Endometrial microvascular endothelial cells (primary cell): Measurements from ENCODE around the gene MPHOSPH9. TPM values are rescaled to one million over a fixed set of nuclear protein-coding genes. Genes with fewer than 3 reads are reported as not detected.

Experiments used
- in situ Hi-C: cut with HindIII; loops from 2 replicates; pipeline ENCODE4 v1.10.0; 2017; ENCODE audit warnings: low sequenced_read_pairs, low pct_unique_long_range_greater_than_20kb; ENCODE audit errors: inconsistent ontology term
- total RNA-seq: library from RNA; depleted of rRNA; stranded (reverse); fragments of >200 nt; gene quantifications from one replicate; pipeline ENCODE4 v1.2.3, GENCODE V29; 2015; ENCODE audit errors: inconsistent ontology term

Gene MPHOSPH9
- total RNA-seq, 1 donor from 2014 or later = 49.4 TPM

DNA sequence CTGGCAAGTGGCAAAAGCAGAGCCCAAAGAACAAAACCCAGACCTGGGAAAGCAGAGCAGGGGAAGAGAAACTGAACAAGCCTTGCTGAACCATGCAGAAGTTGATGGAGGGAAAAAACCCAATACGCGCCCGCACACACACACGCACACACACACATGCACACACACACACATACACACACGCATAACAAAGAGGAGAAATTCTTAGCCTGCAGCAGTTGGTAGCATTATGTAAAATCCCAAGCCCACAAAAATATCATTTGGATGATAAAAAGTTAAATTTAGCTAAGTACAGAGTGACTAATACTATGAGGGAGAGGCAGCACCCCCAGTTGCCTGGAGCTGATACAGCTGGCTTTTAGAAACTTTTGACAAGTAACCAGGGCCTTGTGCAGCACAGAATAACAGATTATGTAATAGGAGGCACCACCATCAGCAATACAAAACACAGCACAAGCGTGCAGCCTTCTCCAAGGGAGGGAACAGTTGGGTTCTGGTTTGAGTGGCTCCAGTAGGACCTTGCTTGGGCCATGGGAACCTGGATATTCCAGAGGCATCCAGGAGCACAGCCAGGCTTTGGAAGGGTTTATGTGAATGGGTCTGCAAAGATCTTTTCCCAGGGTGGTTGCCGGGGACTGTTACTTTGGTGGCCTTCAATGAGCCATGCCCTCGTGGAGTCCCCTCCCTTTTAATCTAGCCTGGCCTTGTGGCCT, 117.4 kb downstream of the MPHOSPH9 start:
- in situ Hi-C loops = no loop called here

DNA sequence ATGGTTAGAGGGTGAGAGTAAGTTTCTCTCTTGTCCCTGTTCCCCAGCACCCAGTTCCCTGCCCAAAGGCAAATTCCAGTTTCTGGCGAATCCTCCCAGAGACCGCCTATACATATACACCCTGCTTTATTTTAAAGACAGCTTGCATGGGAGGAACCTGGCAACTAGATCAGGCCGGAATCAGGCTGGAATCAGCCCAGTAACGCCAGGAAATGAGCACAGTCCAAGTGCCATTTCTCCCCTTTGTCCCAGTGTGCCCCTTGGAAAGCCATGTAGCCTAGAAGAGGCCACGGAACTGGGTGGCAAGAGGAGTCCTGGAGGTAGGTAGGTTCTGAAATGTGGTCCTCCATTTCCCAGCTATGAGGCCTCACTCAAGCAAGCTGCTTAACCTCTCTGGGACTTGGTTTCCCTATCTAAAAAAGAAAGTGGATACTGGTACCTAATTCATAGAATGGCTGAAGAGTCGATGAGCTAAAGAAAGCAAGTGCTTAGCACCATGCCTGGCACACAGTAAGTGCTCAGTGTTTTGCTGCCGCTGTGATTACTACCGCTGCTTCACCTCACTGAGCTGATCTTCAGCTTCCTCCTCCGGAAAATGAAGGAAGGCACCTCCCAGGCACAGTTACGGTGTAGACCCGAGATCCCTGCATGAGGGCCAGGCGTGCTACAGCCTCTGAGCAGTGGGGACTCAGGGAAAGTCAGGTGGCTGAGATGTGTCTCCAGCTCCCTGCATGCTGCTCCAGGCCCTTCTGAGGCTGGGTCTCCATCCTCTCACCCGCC, 118.4 kb downstream of the MPHOSPH9 start:
- in situ Hi-C loops = no loop called here

DNA sequence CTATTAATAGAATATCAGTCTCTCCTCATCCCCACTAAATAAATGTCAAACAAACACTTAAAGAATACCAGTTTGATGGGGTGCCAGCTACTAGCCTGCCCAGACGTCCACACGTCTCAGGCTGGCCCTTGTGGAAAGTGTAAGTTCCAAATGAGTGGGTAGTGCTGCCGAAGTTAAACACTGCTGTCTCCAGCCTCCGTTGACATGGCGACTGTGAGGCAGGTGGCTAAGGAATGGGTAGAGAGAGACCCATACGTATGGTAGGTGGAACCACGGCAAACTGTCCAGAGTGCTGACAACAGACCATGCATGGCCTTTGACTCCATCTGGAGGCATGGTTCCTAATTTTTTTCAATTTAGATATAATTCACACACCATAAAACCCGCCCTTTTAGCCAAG, 119.9 kb downstream of the MPHOSPH9 start:
- in situ Hi-C loops = no loop called here

DNA sequence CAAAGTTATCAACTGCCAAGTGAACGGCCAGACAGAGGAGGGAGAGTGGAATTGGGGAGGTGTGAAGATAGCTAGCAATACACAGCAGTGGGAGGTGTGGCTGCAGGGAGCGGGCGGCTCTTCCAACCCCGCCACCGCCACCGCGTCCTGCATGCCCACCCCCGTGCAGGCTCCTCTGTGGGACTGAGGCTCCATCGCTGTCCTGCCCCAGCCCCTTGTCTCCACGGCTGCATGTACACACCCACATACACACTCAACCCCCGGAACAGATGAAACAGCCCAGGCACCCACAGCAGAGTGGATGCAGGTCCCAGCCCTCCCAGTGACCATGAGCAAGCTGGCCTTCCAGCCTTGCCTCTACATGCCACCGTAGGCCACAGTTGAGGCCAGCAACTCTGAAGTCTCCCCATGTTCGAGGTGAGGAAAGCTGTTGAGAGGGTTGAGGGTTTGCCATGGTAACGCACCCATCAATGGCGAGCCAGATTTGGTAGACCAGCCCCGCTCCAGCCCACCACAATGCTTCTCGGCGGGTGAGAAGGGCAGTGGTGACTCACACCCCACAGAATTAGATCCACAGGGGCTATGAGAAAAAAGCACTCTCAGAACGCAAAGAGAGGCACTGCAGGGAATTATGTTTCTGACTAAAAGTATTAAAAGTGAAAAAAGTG, 121.3 kb downstream of the MPHOSPH9 start:
- in situ Hi-C loops = no loop called here

DNA sequence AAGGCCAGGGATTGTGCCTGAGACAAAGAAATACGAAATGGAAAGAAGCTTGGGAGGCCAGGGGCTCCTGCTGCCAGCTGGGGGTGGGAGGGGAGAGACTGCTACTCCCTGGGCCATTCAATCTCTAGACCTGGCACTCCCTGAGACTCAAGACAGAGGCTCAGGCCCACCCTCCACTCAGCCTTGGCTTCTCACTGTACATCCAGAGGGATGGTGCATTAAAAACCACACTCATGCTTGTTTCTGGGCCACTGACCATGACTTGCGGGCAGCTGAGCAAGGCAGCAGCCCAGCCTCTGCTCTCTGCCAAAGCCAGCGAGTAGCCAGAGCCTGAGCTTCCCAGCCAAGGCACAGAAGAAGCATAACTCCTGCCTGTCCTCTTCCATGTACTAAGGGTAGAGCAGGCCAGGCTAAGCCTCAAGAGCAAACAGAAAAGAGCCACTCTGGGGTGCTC, 123.6 kb downstream of the MPHOSPH9 start:
- in situ Hi-C loops = no loop called here

DNA sequence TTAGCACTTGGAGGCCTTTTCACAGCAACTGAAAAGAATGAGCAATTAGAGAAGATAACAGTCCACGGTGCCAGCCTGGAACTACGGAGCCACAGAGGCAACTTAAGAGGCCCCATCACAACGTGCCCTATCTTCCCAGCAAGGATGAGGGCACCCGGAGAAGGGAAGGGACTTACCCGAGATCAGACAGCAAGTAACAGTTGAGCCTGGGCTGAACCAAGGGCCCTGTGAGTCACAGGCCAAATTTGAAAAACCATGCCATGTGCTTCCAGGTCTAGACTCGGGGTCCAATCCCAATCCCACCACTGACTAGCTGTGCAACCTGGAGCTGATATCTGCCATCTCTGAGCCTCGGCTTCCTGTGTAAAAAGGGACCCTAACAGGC, 124.3 kb downstream of the MPHOSPH9 start:
- in situ Hi-C loops = no loop called here

DNA sequence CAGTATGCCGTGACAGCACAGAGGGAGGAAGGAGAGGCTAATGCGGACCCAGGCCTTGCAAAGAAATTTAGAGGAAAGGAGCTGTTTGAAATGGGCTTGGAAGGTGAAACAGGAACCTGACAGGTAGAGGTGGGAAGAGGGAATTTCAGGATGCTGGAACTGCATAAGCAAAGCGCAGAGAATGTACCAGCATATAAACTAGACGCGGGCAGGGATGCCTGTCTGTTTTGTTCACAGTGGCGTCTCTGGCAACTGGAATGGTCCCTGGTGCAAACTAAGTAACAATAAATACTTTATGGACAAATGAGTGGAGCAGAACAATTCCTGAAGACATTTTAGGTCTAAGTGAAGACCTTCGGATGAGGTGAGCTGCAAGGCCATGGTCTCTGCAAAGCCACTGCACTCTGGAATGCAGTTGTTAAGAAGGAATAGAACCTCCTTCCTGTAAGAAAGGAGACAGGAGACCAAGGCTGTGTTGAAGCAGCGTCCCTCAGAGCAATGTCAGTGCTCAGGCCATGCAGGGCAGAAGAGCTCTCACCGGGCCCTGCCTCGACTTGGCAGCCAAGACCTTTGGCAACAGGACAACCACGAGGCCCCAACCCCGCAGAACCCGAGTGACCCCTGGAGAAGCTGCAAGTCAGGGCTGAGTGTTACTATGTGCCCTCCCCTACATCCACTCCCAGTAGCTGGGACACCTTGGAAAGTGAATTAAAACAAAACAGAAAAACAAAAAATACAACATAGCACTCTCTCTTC, 124.8 kb downstream of the MPHOSPH9 start:
- in situ Hi-C loops = no loop called here

DNA sequence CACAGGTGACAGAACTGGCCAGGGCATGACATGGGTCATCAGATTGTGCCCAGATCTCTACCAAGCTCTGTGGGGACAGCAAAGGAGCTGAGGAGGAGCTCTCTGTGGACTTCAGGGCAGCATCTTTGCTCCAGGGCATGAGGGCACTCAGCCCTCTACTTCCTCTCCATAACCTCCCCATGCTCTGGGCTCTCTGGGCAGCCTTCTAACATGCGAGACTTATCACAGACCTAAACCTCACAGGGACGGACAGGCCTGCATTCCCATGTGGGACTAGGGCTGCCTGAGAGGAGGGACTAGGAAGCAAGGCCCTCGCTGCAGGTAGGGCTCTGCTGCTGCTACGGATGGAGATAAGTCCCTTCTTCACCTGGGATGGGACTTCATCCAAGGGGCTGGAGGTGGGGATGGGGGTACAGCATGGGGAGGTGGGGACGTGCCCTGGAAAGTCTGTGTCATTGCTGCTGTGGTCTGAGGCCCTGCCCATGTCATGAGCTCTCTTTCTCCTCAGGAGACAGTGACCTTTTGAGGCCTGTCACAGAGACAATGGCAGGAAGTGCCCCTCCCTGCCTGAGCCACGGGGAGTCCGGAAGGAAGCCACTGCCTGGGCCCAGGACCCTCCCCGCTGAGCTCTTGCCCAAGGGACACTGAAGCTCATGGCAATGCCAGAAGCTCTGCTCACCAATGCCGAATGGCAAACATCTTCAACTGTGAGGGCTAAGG, 126.1 kb downstream of the MPHOSPH9 start:
- in situ Hi-C loops = no loop called here

DNA sequence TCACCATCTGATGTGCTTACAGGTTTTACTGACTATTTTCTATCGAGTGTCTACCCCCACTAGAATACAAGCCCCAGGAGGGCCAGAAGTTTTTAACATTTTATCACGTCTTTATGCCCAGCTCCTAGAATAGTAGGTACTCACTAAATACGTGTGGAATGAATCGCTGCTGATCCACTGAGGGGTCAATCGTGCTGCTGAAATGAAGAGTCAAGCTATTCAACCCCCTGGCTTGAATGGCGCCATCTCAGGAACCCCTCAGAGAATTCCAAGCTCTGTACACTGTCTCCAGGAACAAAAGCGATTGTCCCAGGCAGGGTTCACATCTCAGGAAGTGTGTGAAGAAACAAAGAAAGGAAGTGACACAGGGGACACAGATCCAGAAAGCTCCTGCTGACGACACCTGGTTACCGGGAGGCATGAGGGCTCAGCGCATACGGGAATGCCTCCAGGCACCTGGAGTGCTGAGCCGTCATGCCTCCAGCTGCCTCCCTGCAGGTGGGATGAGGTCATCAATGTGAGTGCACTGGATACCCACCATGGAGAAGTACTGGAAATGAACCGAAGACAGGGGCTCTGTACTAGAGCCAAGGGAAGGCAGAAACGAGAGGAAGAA, 127.6 kb downstream of the MPHOSPH9 start:
- in situ Hi-C loops = no loop called here

DNA sequence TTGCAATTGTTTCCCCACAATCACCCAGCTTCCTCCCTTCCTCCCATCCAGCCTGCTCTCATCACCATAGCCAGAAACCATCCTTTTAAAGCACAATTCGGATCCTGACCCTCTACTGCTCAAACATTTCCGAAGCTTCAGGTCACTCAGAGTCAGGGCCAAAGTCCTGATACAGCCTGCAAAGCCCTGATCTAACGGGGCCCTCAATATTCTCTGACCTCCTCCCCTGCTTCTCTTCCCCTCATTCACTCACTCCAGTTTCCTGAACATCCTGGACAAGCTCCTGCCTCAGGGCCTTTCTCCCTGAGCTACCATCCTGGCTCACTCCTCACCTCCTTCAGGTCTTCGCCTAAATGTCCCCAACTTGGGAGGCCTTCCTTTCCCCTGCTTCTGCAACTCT, 128.1 kb downstream of the MPHOSPH9 start:
- in situ Hi-C loops = no loop called here

Other genes starting within 250 kb of the MPHOSPH9 start
- gene PITPNM2, start 82.1 kb downstream of the MPHOSPH9 start, total RNA-seq = 5.9 TPM
- gene MTRFR, start 295 bp upstream of the MPHOSPH9 start, total RNA-seq = 7.4 TPM
- 347 TPM for gene CDK2AP1, start 38.7 kb upstream of the MPHOSPH9 start, total RNA-seq
- 22.2 TPM for gene SBNO1, start 131.7 kb upstream of the MPHOSPH9 start, total RNA-seq
- 36.3 TPM for gene KMT5A, start 151.0 kb upstream of the MPHOSPH9 start, total RNA-seq
- gene RILPL2, start 203.5 kb upstream of the MPHOSPH9 start, total RNA-seq = 3.4 TPM
- 10.2 TPM for gene SNRNP35, start 225.0 kb upstream of the MPHOSPH9 start, total RNA-seq